ENCODE results near the gene INTS4. TPM values are rescaled to one million over a fixed set of nuclear protein-coding genes. Genes with fewer than 3 reads are reported as not detected.

INTS4 gene
- total and polyA plus RNA-seq, 2 of the 8 experiments (the other 6 are each of a cell fraction or from before 2014, with no cell fraction given) = 27.0 to 31.3 TPM

GRCh38 chr11:77909277-77909676 lies 85.2 kb downstream of the INTS4 start:
- CTCF ChIA-PET (ENCODE audit: partially characterized antibody) = interaction anchor here (0.5 kb wide), 1 partner anchor 186 kb away, joined by 4 read pairs; no protein-coding TSS in a partner anchor
- 86% methylated on average over 2 of the region's 2 CpGs; no CpG with 5 or more reads in 1 of the 2 experiments for WGBS, 2 experiments (ENCODE audit: extremely low coverage in 1 of 2, insufficient coverage in 1 of 2, insufficient read length in 1 of 2, insufficient replicate concordance in 2 of 2, low coverage in 1 of 2, low lambda C conversion rate in 2 of 2, missing lambda C conversion rate in 1 of 2)

More at GRCh38 chr11:77909277-77909676, 85.2 kb downstream of the INTS4 start:
- Histone ChIP-seq H4K91ac (replicated peaks; ENCODE audit: insufficient read length, low read length) (no peak overlapping the region), H2BK15ac (ENCODE audit: low read length) (no peak overlapping the region), H3K23me2 (ENCODE audit: low read depth, low read length) (no peaks in the 10 kb centered on the region), H2BK5ac (ENCODE audit: low read depth, low read length) (no peak overlapping the region), H3K9ac (replicated peaks in 1 of 4; ENCODE audit: extremely low read depth in 1 of 4, low read depth in 3 of 4, low read length in 3 of 4) (no peak overlapping the region), H3K9me3 (ENCODE audit: insufficient read depth in 2 of 2, low read depth in 1 of 2, low read length in 1 of 2) (no peaks in the 10 kb centered on the region), H4K5ac (ENCODE audit: insufficient read length, low read depth, low read length) (no peak overlapping the region), H3K4me2 (ENCODE audit: insufficient read depth in 1 of 2, low read depth in 2 of 2, low read length in 2 of 2) (no peak overlapping the region), H3K14ac (ENCODE audit: insufficient read length) (no peak overlapping the region), H3K79me1 (ENCODE audit: low read depth, low read length) (no peaks in the 10 kb centered on the region), H3K4me3 (ENCODE audit: extremely low read depth in 1 of 4, insufficient read depth in 2 of 4, low read depth in 3 of 4, low read length in 4 of 4) (no peak overlapping the region), H2BK120ac (replicated peaks; ENCODE audit: low read depth, low read length) (no peak overlapping the region), H3K27ac (ENCODE audit: low read depth, low read length) (no peak overlapping the region), H2AK5ac (ENCODE audit: low read depth, low read length) (no peak overlapping the region), H3K4ac (replicated peaks; ENCODE audit: insufficient read length, low read depth, low read length) (no peak overlapping the region), H4K20me1 (replicated peaks in 1 of 2; ENCODE audit: control insufficient read depth in 1 of 2, insufficient read depth in 2 of 2, low read length in 2 of 2) (no peaks in the 10 kb centered on the region), H3K27me3 (replicated peaks in 1 of 4; ENCODE audit: control insufficient read depth in 3 of 4, extremely low read depth in 1 of 4, insufficient read depth in 3 of 4, low read length in 3 of 4) (no peaks in the 10 kb centered on the region), H3K23ac (ENCODE audit: insufficient read length) (no peak overlapping the region), H3K56ac (replicated peaks; ENCODE audit: insufficient read length, low read depth, low read length) (no peak overlapping the region), H3K79me2 (ENCODE audit: control insufficient read depth in 1 of 2, insufficient read depth in 2 of 2, low read length in 2 of 2) (no peaks in the 10 kb centered on the region), H2BK12ac (ENCODE audit: low read depth, low read length) (no peak overlapping the region), H3K4me1 (replicated peaks in 1 of 4; ENCODE audit: control insufficient read depth in 3 of 4, insufficient read depth in 4 of 4, low read length in 3 of 4) (no peaks in the 10 kb centered on the region), H3K36me3 (ENCODE audit: control insufficient read depth in 2 of 4, insufficient read depth in 4 of 4, low read length in 3 of 4) (0 out of 8 replicates have a peak, but pooled peaks cover 0 to 2% (median 1%) of the 10 kb centered on the region in 4 experiments), H2BK20ac (ENCODE audit: low read length) (no peak overlapping the region), H3K18ac (ENCODE audit: extremely low read depth, low read length) (no peak overlapping the region), H2AFZ (ENCODE audit: low read length) (no peak overlapping the region), H4K8ac (ENCODE audit: extremely low read depth, insufficient read depth, low read length) (no peak overlapping the region)
- TF ChIP-seq RXRA (IDR thresholded peaks at IDR 0.05; ENCODE audit: insufficient read depth, low read depth, low read length) (no peak), HDAC2 (IDR thresholded peaks at IDR 0.05; ENCODE audit: borderline replicate concordance in 1 of 2, low read depth in 2 of 2, low read length in 2 of 2) (no peak), JUN (IDR thresholded peaks at IDR 0.05; ENCODE audit: low read depth, low read length) (no peak), BRCA1 (IDR thresholded peaks at IDR 0.05; ENCODE audit: low read depth, low read length) (no peak), ATF2 (IDR thresholded peaks at IDR 0.05; ENCODE audit: low read length) (no peak), NRF1 (IDR thresholded peaks at IDR 0.05; ENCODE audit: low read depth, low read length) (no peak), EGR1 (IDR thresholded peaks at IDR 0.05; ENCODE audit: borderline replicate concordance, low read depth, low read length) (no peak), TEAD4 (IDR thresholded peaks at IDR 0.05; ENCODE audit: low read depth, low read length) (no peak), POLR2A (IDR thresholded peaks at IDR 0.05; ENCODE audit: control extremely low read depth in 1 of 2, low read depth in 2 of 2, low read length in 2 of 2) (no peak), SP4 (IDR thresholded peaks at IDR 0.05; ENCODE audit: low read length) (no peak)
- FAIRE-seq (no peak), DNase-seq (ENCODE audit: low read depth in 1 of 2, low spot score in 2 of 2) (no peak)
- POLR2A ChIA-PET (ENCODE audit: partially characterized antibody) = no interaction called here
